HEK293 (cell line): Measurements from ENCODE around the gene FAAP100.

Source experiments
- CTCF ChIA-PET: fragments of 350-600 bp; formaldehyde crosslinking; extraction: SDS; loops from one replicate; lab custom pipeline; 2021; ENCODE audit warnings: antibody characterized with exemption; lab: Yijun Ruan, JAX
- POLR2A ChIA-PET: fragments of 300-600 bp; formaldehyde crosslinking; extraction: SDS; loops from one replicate; lab custom pipeline; 2020; ENCODE audit warnings: antibody characterized with exemption, inconsistent platforms; lab: Yijun Ruan, JAX
- H3K27ac ChIP-seq: fragments of 200-500 bp; sonication (Bioruptor generic); 2 replicates; pipeline ENCODE4 v1.5.1; 2014; ENCODE audit warnings: low read depth, low read length, control low read depth, inconsistent platforms; ENCODE audit errors: extremely low read depth
- H3K36me3 ChIP-seq, 2 experiments: fragments of 200-500 bp in 1 of 2; sonication (Bioruptor generic) in 1 of 2; 1 replicate in 1 of 2; 2 replicates in 1 of 2; pipeline ENCODE4 v1.5.1; 2014 to 2017; ENCODE audit warnings: inconsistent platforms in 2 of 2, low read length in 2 of 2; ENCODE audit not compliant: control insufficient read depth in 2 of 2, insufficient read depth in 1 of 2
- H3K4me1 ChIP-seq: fragments of 200-500 bp; sonication (Bioruptor generic); 2 replicates; pipeline ENCODE4 v1.5.1; 2014; ENCODE audit warnings: mild to moderate bottlenecking, low read length, inconsistent platforms; ENCODE audit not compliant: control insufficient read depth, insufficient read depth
- H3K4me3 ChIP-seq: 2 replicates; pipeline ENCODE4 v1.5.1; 2011; ENCODE audit warnings: low read depth, mild to moderate bottlenecking, control low read depth, low read length, moderate library complexity
- H3K9me3 ChIP-seq: fragments of 200-500 bp; sonication (Bioruptor generic); 2 replicates; pipeline ENCODE4 v1.5.1; 2014; ENCODE audit warnings: low read depth, low read length, inconsistent platforms; ENCODE audit not compliant: control insufficient read depth, insufficient read depth
- RBAK ChIP-seq: fragments of 450-650 bp; formaldehyde crosslinking; IDR thresholded peaks from 2 replicates; pipeline ENCODE4 v1.5.1; 2016; ENCODE audit warnings: missing biosample characterization, missing genetic modification characterization
- ZBTB7A ChIP-seq: fragments of 450-650 bp; formaldehyde crosslinking; IDR thresholded peaks from 2 replicates; pipeline ENCODE4 v1.5.1; 2016; ENCODE audit warnings: low read depth, missing biosample characterization, missing genetic modification characterization
- ZNF174 ChIP-seq: fragments of 450-650 bp; formaldehyde crosslinking; IDR thresholded peaks from 2 replicates; pipeline ENCODE4 v1.5.0; 2017; ENCODE audit warnings: missing biosample characterization, mild to moderate bottlenecking, missing genetic modification characterization
- ZNF302 ChIP-seq: fragments of 450-650 bp; formaldehyde crosslinking; IDR thresholded peaks from 2 replicates; pipeline ENCODE4 v1.5.1; 2016; ENCODE audit warnings: missing biosample characterization, missing genetic modification characterization, low read depth
- ZNF548 ChIP-seq: fragments of 450-650 bp; formaldehyde crosslinking; IDR thresholded peaks from 2 replicates; pipeline ENCODE4 v1.5.1; 2016; ENCODE audit warnings: missing biosample characterization, missing genetic modification characterization
- ZNF549 ChIP-seq: fragments of 450-650 bp; IDR thresholded peaks from 2 replicates; pipeline ENCODE4 v1.5.1; 2018; ENCODE audit warnings: missing biosample characterization, missing genetic modification characterization, mild to moderate bottlenecking, inconsistent platforms, moderate library complexity
- ZNF585B ChIP-seq: fragments of 450-650 bp; formaldehyde crosslinking; IDR thresholded peaks from 2 replicates; pipeline ENCODE4 v1.5.1; 2016; ENCODE audit warnings: missing biosample characterization, missing genetic modification characterization
- ZNF623 ChIP-seq: fragments of 450-650 bp; formaldehyde crosslinking; IDR thresholded peaks from 2 replicates; pipeline ENCODE4 v1.5.1; 2016; ENCODE audit warnings: missing biosample characterization, missing genetic modification characterization
- TF ChIP-seq, protein P1 (sequence below): fragments of 450-650 bp; formaldehyde crosslinking; IDR thresholded peaks from 2 replicates; pipeline ENCODE4 v1.5.1; 2016; ENCODE audit warnings: missing biosample characterization, missing genetic modification characterization
- TF ChIP-seq, protein P2 (sequence below): fragments of 450-650 bp; formaldehyde crosslinking; IDR thresholded peaks from 2 replicates; pipeline ENCODE4 v1.5.1; 2017; ENCODE audit warnings: missing biosample characterization, missing genetic modification characterization
- TF ChIP-seq, protein P3 (sequence below): fragments of 450-650 bp; formaldehyde crosslinking; IDR thresholded peaks from 2 replicates; pipeline ENCODE4 v1.5.1; 2016; ENCODE audit warnings: missing biosample characterization, missing genetic modification characterization, low read depth
- TF ChIP-seq, protein P4 (sequence below): fragments of 450-650 bp; formaldehyde crosslinking; IDR thresholded peaks from 2 replicates; pipeline ENCODE4 v1.5.1; 2016; ENCODE audit warnings: missing biosample characterization, missing genetic modification characterization
- TF ChIP-seq, protein P5 (sequence below): fragments of 450-650 bp; formaldehyde crosslinking; IDR thresholded peaks from 2 replicates; pipeline ENCODE4 v1.5.1; 2016; ENCODE audit warnings: missing biosample characterization, missing genetic modification characterization
- TF ChIP-seq, protein P6 (sequence below): fragments of 450-650 bp; formaldehyde crosslinking; IDR thresholded peaks from 2 replicates; pipeline ENCODE4 v1.5.1; 2016; ENCODE audit warnings: missing biosample characterization, missing genetic modification characterization

FAAP100 gene

DNA sequence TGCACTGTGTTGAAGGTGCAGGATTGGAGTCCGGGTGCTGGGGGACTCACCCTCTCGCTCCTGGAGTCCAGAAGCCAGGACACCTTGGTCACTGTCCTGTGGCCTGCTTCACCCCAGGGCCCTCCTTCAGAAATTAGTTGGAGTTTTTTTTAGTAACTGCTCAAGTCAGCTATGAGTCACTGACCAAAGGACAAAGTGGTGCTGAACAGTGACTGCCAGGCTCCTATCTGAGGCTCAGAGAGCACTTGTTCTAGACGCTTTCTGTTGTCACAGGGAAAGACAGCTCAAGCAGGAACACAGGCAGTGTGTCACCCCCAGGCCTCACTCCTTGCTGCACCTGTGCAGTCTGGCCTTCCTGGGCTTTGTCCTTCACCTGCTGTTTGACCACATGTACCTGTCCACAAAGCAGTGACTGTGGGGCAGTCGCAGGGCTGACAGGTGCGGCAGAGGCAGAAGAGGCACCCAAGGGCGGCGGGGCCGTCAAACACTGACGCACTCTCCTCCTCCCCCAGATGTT lies 4.1 kb upstream of the FAAP100 start:
- ChIA-PET POLR2A (interaction anchor here (0.9 to 4.0 kb wide), 4 partner anchors 10 to 44 kb away, joined by 3 to 16 read pairs (median 6); partner anchors contain the start of gene ACTG1), CTCF (interaction anchor here (0.9 to 2.9 kb wide), 2 partner anchors 11 to 45 kb away, joined by 4 to 19 read pairs; no protein-coding TSS in a partner anchor)
- H3K36me3 ChIP-seq = peaks cover 21 to 51% of the 10 kb centered on the region in 2 experiments
- no peaks in the 10 kb centered on the region for H3K9me3 ChIP-seq
- no peak overlapping the region for H3K4me3 ChIP-seq
- TF ChIP-seq, protein P1, sequence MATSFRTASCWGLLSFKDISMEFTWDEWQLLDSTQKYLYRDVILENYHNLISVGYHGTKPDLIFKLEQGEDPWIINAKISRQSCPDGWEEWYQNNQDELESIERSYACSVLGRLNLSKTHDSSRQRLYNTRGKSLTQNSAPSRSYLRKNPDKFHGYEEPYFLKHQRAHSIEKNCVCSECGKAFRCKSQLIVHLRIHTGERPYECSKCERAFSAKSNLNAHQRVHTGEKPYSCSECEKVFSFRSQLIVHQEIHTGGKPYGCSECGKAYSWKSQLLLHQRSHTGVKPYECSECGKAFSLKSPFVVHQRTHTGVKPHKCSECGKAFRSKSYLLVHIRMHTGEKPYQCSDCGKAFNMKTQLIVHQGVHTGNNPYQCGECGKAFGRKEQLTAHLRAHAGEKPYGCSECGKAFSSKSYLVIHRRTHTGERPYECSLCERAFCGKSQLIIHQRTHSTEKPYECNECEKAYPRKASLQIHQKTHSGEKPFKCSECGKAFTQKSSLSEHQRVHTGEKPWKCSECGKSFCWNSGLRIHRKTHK = no peak
- TF ChIP-seq, protein P2, sequence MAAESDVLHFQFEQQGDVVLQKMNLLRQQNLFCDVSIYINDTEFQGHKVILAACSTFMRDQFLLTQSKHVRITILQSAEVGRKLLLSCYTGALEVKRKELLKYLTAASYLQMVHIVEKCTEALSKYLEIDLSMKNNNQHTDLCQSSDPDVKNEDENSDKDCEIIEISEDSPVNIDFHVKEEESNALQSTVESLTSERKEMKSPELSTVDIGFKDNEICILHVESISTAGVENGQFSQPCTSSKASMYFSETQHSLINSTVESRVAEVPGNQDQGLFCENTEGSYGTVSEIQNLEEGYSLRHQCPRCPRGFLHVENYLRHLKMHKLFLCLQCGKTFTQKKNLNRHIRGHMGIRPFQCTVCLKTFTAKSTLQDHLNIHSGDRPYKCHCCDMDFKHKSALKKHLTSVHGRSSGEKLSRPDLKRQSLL (tag by site-specific recombination) = no peak
- TF ChIP-seq ZNF623 (tag by site-specific recombination) (no peak), ZNF302 (tag by site-specific recombination) (no peak)
- H3K27ac ChIP-seq = no peak overlapping the region
- peaks cover 12% of the 10 kb centered on the region for H3K4me1 ChIP-seq

DNA sequence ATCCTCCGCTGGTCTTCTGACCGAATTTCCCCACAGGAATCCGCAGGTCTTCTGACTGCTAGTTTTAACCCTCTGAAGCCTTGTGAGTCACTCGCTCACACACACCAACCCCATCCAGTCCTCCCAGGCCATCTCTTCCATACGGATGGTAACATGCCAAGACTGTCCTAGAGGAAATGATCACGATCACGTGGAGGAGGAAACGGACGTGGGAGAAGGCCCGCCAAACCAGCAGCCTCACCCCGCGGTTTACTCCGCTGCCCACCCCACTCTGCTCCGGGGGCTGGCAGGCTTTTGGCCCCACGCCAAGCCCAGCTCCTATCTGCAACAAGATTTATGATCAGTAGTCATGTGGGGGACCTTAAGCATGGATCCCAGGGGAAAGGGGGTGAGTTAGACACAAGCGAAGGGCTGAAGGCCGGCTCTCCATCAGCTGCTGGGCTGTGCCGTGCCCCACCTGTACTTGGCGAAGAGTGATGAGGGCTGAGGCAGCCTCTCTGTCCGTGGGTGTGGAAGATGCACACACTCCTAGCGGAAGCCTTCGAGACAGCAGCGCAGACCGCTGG lies 1.5 kb upstream of the FAAP100 start:
- POLR2A ChIA-PET = interaction anchor here (0.5 to 0.7 kb wide), 2 partner anchors 13 to 41 kb away, joined by 3 read pairs; partner anchors contain the start of gene ACTG1
- Histone ChIP-seq H3K4me3 (peak overlapping the region; percentile 86), H3K4me1 (peaks cover 12% of the 10 kb centered on the region), H3K27ac (peak overlapping the region; percentile 74), H3K36me3 (peaks cover 4 to 48% of the 10 kb centered on the region in 2 experiments), H3K9me3 (no peaks in the 10 kb centered on the region)
- CTCF ChIA-PET = interaction anchor here (1.1 to 3.9 kb wide), 3 partner anchors 11 to 47 kb away, joined by 3 to 23 read pairs (median 4); no protein-coding TSS in a partner anchor
- TF ChIP-seq RBAK (no peak), ZNF548 (tag by site-specific recombination) (no peak), ZNF549 (tag by site-specific recombination) (no peak), ZBTB7A (tag by site-specific recombination) (no peak), ZNF174 (no peak), ZNF585B (tag by site-specific recombination) (no peak)
- TF ChIP-seq, protein P3, sequence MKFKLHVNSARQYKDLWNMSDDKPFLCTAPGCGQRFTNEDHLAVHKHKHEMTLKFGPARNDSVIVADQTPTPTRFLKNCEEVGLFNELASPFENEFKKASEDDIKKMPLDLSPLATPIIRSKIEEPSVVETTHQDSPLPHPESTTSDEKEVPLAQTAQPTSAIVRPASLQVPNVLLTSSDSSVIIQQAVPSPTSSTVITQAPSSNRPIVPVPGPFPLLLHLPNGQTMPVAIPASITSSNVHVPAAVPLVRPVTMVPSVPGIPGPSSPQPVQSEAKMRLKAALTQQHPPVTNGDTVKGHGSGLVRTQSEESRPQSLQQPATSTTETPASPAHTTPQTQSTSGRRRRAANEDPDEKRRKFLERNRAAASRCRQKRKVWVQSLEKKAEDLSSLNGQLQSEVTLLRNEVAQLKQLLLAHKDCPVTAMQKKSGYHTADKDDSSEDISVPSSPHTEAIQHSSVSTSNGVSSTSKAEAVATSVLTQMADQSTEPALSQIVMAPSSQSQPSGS (tag by site-specific recombination) = no peak
- TF ChIP-seq, protein P4, sequence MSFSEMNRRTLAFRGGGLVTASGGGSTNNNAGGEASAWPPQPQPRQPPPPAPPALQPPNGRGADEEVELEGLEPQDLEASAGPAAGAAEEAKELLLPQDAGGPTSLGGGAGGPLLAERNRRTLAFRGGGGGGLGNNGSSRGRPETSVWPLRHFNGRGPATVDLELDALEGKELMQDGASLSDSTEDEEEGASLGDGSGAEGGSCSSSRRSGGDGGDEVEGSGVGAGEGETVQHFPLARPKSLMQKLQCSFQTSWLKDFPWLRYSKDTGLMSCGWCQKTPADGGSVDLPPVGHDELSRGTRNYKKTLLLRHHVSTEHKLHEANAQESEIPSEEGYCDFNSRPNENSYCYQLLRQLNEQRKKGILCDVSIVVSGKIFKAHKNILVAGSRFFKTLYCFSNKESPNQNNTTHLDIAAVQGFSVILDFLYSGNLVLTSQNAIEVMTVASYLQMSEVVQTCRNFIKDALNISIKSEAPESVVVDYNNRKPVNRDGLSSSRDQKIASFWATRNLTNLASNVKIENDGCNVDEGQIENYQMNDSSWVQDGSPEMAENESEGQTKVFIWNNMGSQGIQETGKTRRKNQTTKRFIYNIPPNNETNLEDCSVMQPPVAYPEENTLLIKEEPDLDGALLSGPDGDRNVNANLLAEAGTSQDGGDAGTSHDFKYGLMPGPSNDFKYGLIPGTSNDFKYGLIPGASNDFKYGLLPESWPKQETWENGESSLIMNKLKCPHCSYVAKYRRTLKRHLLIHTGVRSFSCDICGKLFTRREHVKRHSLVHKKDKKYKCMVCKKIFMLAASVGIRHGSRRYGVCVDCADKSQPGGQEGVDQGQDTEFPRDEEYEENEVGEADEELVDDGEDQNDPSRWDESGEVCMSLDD = no peak
- TF ChIP-seq, protein P1 = no peak
- TF ChIP-seq, protein P5, sequence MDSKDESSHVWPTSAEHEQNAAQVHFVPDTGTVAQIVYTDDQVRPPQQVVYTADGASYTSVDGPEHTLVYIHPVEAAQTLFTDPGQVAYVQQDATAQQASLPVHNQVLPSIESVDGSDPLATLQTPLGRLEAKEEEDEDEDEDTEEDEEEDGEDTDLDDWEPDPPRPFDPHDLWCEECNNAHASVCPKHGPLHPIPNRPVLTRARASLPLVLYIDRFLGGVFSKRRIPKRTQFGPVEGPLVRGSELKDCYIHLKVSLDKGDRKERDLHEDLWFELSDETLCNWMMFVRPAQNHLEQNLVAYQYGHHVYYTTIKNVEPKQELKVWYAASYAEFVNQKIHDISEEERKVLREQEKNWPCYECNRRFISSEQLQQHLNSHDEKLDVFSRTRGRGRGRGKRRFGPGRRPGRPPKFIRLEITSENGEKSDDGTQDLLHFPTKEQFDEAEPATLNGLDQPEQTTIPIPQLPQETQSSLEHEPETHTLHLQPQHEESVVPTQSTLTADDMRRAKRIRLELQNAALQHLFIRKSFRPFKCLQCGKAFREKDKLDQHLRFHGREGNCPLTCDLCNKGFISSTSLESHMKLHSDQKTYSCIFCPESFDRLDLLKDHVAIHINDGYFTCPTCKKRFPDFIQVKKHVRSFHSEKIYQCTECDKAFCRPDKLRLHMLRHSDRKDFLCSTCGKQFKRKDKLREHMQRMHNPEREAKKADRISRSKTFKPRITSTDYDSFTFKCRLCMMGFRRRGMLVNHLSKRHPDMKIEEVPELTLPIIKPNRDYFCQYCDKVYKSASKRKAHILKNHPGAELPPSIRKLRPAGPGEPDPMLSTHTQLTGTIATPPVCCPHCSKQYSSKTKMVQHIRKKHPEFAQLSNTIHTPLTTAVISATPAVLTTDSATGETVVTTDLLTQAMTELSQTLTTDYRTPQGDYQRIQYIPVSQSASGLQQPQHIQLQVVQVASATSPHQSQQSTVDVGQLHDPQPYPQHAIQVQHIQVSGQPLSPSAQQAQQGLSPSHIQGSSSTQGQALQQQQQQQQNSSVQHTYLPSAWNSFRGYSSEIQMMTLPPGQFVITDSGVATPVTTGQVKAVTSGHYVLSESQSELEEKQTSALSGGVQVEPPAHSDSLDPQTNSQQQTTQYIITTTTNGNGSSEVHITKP (tag by site-specific recombination) = peak; percentile 54
- TF ChIP-seq, protein P6, sequence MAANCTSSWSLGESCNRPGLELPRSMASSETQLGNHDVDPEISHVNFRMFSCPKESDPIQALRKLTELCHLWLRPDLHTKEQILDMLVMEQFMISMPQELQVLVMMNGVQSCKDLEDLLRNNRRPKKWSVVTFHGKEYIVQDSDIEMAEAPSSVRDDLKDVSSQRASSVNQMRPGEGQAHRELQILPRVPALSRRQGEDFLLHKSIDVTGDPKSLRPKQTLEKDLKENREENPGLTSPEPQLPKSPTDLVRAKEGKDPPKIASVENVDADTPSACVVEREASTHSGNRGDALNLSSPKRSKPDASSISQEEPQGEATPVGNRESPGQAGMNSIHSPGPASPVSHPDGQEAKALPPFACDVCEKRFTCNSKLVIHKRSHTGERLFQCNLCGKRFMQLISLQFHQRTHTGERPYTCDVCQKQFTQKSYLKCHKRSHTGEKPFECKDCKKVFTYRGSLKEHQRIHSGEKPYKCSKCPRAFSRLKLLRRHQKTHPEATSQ (tag by site-specific recombination) = no peak
